GM21717 (cell line): ENCODE measurements around the gene BSN.

Experiments
- ATAC-seq: cut with Tn5 transposase; IDR thresholded peaks from one replicate; pipeline ENCODE4 v1.9.1; 2021; ENCODE audit warnings: mild to moderate bottlenecking, moderate library complexity; ENCODE audit not compliant: unreplicated experiment

Gene BSN

GRCh38 chr3:49654176-49654825 lies 100.0 kb downstream of the BSN start:
- ATAC-seq = no peak

GRCh38 chr3:49654955-49655556 lies 100.8 kb downstream of the BSN start:
- ATAC-seq = no peak

GRCh38 chr3:49655731-49656285 lies 101.5 kb downstream of the BSN start:
- no peak for ATAC-seq

GRCh38 chr3:49656541-49657112 lies 102.3 kb downstream of the BSN start:
- ATAC-seq = no peak

GRCh38 chr3:49657208-49657915 lies 103.1 kb downstream of the BSN start:
- no peak for ATAC-seq

- ATAC-seq = no peak
Measured at GRCh38 chr3:49658711-49659110, 104.4 kb downstream of the BSN start.

- no peak for ATAC-seq
Measured at GRCh38 chr3:49659756-49660155, 105.5 kb downstream of the BSN start.

GRCh38 chr3:49661281-49661680 lies 107.0 kb downstream of the BSN start:
- no peak for ATAC-seq

- ATAC-seq = no peak
Measured at GRCh38 chr3:49662021-49662420, 107.7 kb downstream of the BSN start.

- no peak for ATAC-seq
Measured at GRCh38 chr3:49662720-49663413, 108.6 kb downstream of the BSN start.

- ATAC-seq = no peak
Measured at GRCh38 chr3:49663831-49664230, 109.6 kb downstream of the BSN start.

- ATAC-seq = no peak
Measured at GRCh38 chr3:49664300-49664699, 110.0 kb downstream of the BSN start.

- ATAC-seq = no peak
Measured at GRCh38 chr3:49665822-49666519, 111.7 kb downstream of the BSN start.

- no peak for ATAC-seq
Measured at GRCh38 chr3:49666592-49666991, 112.3 kb downstream of the BSN start.

- no peak for ATAC-seq
Measured at GRCh38 chr3:49667701-49668413, 113.6 kb downstream of the BSN start.

- ATAC-seq = no peak
Measured at GRCh38 chr3:49668414-49668797, 114.1 kb downstream of the BSN start.

GRCh38 chr3:49668861-49669260 lies 114.6 kb downstream of the BSN start:
- ATAC-seq = no peak

GRCh38 chr3:49669352-49669751 lies 115.1 kb downstream of the BSN start:
- ATAC-seq = no peak

- ATAC-seq = no peak
Measured at GRCh38 chr3:49670940-49671290, 116.6 kb downstream of the BSN start.
